OCI-LY1 (cell line): ENCODE data around the gene MUC3A.
"Not testable (repeated sequence)": the region's sequence is repeated elsewhere in the genome, so short reads cannot be mapped to it uniquely, and the experiment has no call there.

Experiments used
- H2AFZ ChIP-seq: fragments of 200-600 bp; sonication (generic), shearing (Covaris generic); 2 replicates; pipeline ENCODE4 v1.6.0; 2014; ENCODE audit warnings: antibody characterized with exemption, mild to moderate bottlenecking, low read length
- H3F3A ChIP-seq: fragments of 200-600 bp; sonication (generic), shearing (Covaris generic); 2 replicates; pipeline ENCODE4 v1.6.0; 2014; ENCODE audit warnings: mild to moderate bottlenecking, antibody characterized with exemption, low read length, moderate library complexity; ENCODE audit not compliant: insufficient read depth
- H3K27ac ChIP-seq: fragments of 200-600 bp; sonication (generic); 2 replicates; pipeline ENCODE4 v1.5.1; 2014; ENCODE audit warnings: low read length, mixed run types, mild to moderate bottlenecking, low read depth; ENCODE audit not compliant: poor library complexity, severe bottlenecking
- H3K27me3 ChIP-seq: fragments of 200-600 bp; sonication (generic); 2 replicates; pipeline ENCODE4 v1.6.0; 2014; ENCODE audit warnings: antibody characterized with exemption, mild to moderate bottlenecking, low read length, moderate library complexity; ENCODE audit not compliant: insufficient read depth
- H3K36me3 ChIP-seq: fragments of 200-600 bp; sonication (generic); 2 replicates; pipeline ENCODE4 v1.6.1; 2014; ENCODE audit warnings: mild to moderate bottlenecking, antibody characterized with exemption, low read length, moderate library complexity, mixed read lengths; ENCODE audit not compliant: insufficient read depth
- H3K4me1 ChIP-seq: fragments of 200-600 bp; sonication (generic); 2 replicates; pipeline ENCODE4 v1.5.1; 2014; ENCODE audit warnings: mild to moderate bottlenecking, low read length, moderate library complexity; ENCODE audit not compliant: insufficient read depth, severe bottlenecking
- H3K4me2 ChIP-seq: fragments of 200-600 bp; sonication (generic), shearing (Covaris generic); 2 replicates; pipeline ENCODE4 v1.6.1; 2014; ENCODE audit warnings: low read length
- H3K4me3 ChIP-seq: fragments of 200-600 bp; sonication (generic); 2 replicates; pipeline ENCODE4 v1.5.1; 2014; ENCODE audit warnings: low read length, low read depth, mild to moderate bottlenecking, mixed read lengths; ENCODE audit not compliant: poor library complexity, severe bottlenecking
- H3K79me2 ChIP-seq: fragments of 200-600 bp; shearing (Covaris generic); 2 replicates; pipeline ENCODE4 v1.6.1; 2016; ENCODE audit warnings: mixed run types, low read length, mixed read lengths; ENCODE audit not compliant: insufficient read depth
- H3K9ac ChIP-seq: fragments of 200-600 bp; sonication (generic), shearing (Covaris generic); 2 replicates; pipeline ENCODE4 v1.6.1; 2014; ENCODE audit warnings: mild to moderate bottlenecking, low read length, mixed read lengths
- H3K9me2 ChIP-seq: fragments of 200-600 bp; sonication (generic), shearing (Covaris generic); 2 replicates; pipeline ENCODE4 v1.6.1; 2014; ENCODE audit warnings: low read depth, mild to moderate bottlenecking, low read length, mixed read lengths
- H3K9me3 ChIP-seq: fragments of 200-600 bp; shearing (Covaris generic); 2 replicates; pipeline ENCODE4 v1.6.1; 2014; ENCODE audit warnings: low read length, mixed read lengths
- H4K20me1 ChIP-seq: fragments of 200-600 bp; sonication (generic), shearing (Covaris generic); 2 replicates; pipeline ENCODE4 v1.6.0; 2016; ENCODE audit warnings: mild to moderate bottlenecking, low read length; ENCODE audit not compliant: insufficient read depth
- CTCF ChIP-seq: fragments of 200-600 bp; sonication (generic), shearing (Covaris generic); IDR thresholded peaks from 2 replicates; pipeline ENCODE4 v1.5.1; 2017; ENCODE audit warnings: mild to moderate bottlenecking, antibody characterized with exemption, low read length, moderate library complexity, mixed read lengths
- EZH2 ChIP-seq: fragments of 200-600 bp; sonication (generic), shearing (Covaris generic); IDR thresholded peaks from 2 replicates; pipeline ENCODE4 v1.8.0; 2017; ENCODE audit warnings: borderline replicate concordance, mixed run types, mild to moderate bottlenecking, antibody characterized with exemption, low read length, moderate library complexity, mixed read lengths

Gene MUC3A

GRCh38 chr7:100902638-100903037 is 46.7 kb upstream of the MUC3A start:
- TF ChIP-seq EZH2 (no peak), CTCF (no peak)

GRCh38 chr7:100908512-100908911 is 40.8 kb upstream of the MUC3A start:
- Histone ChIP-seq H4K20me1 (no peaks in the 10 kb centered on the region), H3K4me1 (no peaks in the 10 kb centered on the region), H3K27ac (no peak overlapping the region), H3K36me3 (no peaks in the 10 kb centered on the region), H3K27me3 (no peaks in the 10 kb centered on the region; the same call in 1 of the 2 replicates), H3K9me2 (no peaks in the 10 kb centered on the region), H3K4me3 (no peak overlapping the region), H3K9ac (no peak overlapping the region), H3K4me2 (no peak overlapping the region), H3K9me3 (peaks cover 5% of the 10 kb centered on the region; the same call in 1 of the 2 replicates), H3F3A (no peaks in the 10 kb centered on the region), H3K79me2 (no peaks in the 10 kb centered on the region), H2AFZ (no peak overlapping the region)
- TF ChIP-seq EZH2 (no peak), CTCF (no peak)

More at GRCh38 chr7:100902638-100903037, 46.7 kb upstream of the MUC3A start:
- Histone ChIP-seq H4K20me1 (no peaks in the 10 kb centered on the region), H2AFZ (no peak overlapping the region), H3K9me3 (0 out of 2 replicates have a peak, but pooled peaks cover 3% of the 10 kb centered on the region), H3K4me2 (no peak overlapping the region), H3K9ac (no peak overlapping the region), H3F3A (no peaks in the 10 kb centered on the region), H3K36me3 (no peaks in the 10 kb centered on the region), H3K4me1 (no peaks in the 10 kb centered on the region), H3K4me3 (no peak overlapping the region), H3K27ac (no peak overlapping the region), H3K27me3 (peaks cover 5% of the 10 kb centered on the region), H3K79me2 (no peaks in the 10 kb centered on the region), H3K9me2 (no peaks in the 10 kb centered on the region)

GRCh38 chr7:100910443-100910842 is 38.9 kb upstream of the MUC3A start:
- not testable (repeated sequence) for H3K9me2 ChIP-seq, H3K9ac ChIP-seq, H3F3A ChIP-seq, H3K4me1 ChIP-seq, H3K9me3 ChIP-seq, H3K36me3 ChIP-seq, H3K4me2 ChIP-seq, H3K79me2 ChIP-seq, H2AFZ ChIP-seq, H3K4me3 ChIP-seq, H3K27ac ChIP-seq, H4K20me1 ChIP-seq, H3K27me3 ChIP-seq

- Histone ChIP-seq H3K79me2 (no peaks in the 10 kb centered on the region), H4K20me1 (no peaks in the 10 kb centered on the region), H2AFZ (no peak overlapping the region), H3F3A (no peaks in the 10 kb centered on the region), H3K4me3 (no peak overlapping the region), H3K27me3 (no peaks in the 10 kb centered on the region; the same call in 1 of the 2 replicates), H3K36me3 (no peaks in the 10 kb centered on the region), H3K4me1 (no peaks in the 10 kb centered on the region), H3K27ac (no peak overlapping the region), H3K4me2 (no peak overlapping the region), H3K9ac (no peak overlapping the region), H3K9me2 (no peaks in the 10 kb centered on the region), H3K9me3 (peaks cover 3% of the 10 kb centered on the region; the same call in 1 of the 2 replicates)
- TF ChIP-seq EZH2 (no peak), CTCF (no peak)
Observed at GRCh38 chr7:100911484-100911883, 37.9 kb upstream of the MUC3A start.
